HG02798 (cell line): ENCODE results near the gene PCAT6.
"Not testable (repeated sequence)": the region's sequence is repeated elsewhere in the genome, so short reads cannot be mapped to it uniquely, and the experiment has no call there.

Experiments used
- ATAC-seq: cut with Tn5 transposase; IDR thresholded peaks from one replicate; pipeline ENCODE4 v1.9.1; 2021; ENCODE audit warnings: mild to moderate bottlenecking; ENCODE audit not compliant: unreplicated experiment, poor library complexity

PCAT6 gene

DNA sequence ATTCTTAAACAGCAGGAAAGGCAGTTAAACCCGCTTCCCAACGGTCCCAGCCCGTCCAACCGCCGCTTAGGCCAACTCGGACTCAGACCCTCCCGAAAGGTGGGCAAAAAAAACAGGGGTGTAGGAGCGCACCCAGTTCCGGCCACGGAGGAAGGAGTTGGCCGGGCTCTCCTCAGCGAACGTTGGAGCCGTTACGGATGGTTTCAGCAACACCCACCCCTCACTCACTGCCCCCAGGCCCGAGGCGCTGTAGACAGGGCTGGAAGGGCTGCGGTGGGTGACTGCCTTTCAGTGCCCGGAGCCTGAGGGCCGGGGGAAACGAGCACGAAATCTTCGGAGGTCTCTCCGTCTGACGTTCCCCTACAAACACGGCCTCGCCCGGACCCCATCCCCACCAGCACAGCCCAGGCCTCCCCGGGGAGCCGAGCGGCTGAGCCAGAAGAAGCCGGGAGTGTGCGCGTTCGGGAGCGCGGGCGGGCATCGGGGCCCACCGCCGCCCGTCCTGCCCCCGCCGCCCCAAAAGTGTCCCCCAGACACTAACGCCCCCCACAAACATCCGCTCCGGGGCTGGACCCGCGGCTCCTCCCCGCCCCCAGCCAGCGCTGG is 3.8 kb upstream of the PCAT6 start:
- no peak for ATAC-seq

- no peak for ATAC-seq
Measured at GRCh38 chr1:202807451-202807925, 3.3 kb upstream of the PCAT6 start.

GRCh38 chr1:202807926-202808757 is 2.6 kb upstream of the PCAT6 start, which contains the start of gene KDM5B:
Gene KDM5B, minus strand, starts transcription at chr1:202808421. Its CDS starts 116 bp downstream, at chr1:202808305.
- ATAC-seq = no peak

DNA sequence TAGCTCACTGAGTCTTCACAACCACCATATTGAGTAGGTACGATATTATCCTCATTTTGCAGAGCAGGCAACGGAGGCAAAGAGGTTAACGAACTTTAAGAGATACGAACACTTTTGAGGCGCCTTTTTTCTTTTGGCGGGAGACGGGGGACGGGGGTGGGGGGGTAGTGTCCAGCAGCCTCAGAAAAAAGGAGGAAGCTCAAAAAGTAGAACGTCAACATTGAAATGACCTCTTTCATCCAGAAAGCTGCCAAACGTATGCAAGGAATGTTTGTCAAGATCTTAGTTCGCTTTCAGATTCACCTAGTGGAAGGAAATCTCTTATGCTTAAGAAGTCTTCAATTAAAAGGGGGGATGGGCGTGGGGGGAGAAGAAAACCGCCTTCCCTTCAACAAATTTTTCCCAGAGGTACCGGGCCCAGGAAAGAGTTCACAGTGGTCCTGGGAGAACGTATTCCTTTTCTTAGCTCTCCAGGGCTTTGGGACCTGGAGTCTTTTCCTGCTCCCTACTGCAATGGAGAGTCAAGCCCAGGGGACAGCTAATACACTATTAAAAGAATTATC is 1.1 kb upstream of the PCAT6 start:
- ATAC-seq = no peak

DNA sequence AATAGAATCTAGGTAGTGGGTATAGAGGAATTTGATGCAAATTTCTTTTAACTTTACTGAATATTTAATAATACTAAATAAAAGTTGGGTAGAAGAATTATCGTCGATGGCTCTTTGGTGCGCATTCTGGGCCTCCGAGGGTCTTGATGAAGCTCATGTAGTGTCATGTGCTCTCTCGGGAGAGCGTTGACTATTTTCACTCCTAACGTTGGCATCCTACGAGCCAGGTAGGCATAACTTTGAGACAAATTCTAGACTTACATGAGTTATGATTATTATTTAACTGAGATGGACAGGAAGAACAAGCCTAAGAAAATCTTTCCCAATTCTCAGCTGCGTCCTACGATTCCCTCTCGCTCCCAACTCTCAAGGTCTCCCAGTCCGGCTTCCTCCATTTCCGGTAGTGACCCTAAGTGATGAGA is 550 bp upstream of the PCAT6 start:
- ATAC-seq = no peak

- ATAC-seq = no peak
Measured at GRCh38 chr1:202811296-202812175, 782 bp downstream of the PCAT6 start.

DNA sequence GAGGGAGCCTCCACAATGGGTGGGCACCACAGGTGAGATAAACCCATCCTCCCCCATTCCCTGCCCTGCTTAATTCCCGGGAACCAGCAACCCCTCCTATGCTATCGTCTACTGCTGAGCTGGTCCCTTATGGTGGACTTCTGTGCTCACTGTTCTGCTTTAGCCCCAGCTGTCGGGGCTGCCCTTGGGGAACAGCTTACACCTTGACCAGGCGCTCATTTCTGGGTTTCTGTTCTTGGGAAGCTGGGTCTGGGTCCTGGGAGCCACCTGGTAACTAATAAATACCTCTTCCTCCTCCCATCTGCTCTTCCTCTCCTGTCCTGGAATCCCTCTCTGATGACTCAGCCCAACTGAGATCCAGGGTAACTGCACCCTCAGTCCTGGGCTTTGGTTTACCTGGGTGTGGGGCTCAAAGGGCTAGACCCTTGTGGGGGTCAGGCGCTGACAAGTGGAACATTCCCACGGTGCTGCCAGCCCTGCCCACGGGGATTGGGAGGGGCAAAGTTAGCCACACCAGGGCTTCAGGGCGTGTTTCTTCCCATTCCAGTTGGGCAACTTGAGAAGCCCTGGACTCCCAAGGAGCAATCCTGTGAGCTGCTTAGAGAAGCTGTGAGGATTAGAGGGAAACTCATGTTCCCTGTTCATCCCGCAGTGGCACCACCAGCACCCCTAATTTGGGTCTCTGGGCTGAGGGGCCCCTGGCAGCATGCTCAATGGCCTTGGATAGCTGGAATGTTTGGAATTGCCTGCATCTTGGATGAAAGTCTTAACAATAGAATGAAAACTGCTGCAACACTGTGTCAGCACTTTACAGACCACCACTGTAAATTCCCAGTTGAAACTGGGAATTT is 1.6 kb downstream of the PCAT6 start:
- ATAC-seq = no peak

- ATAC-seq = no peak
Measured at GRCh38 chr1:202815120-202815519, 4.4 kb downstream of the PCAT6 start.

- ATAC-seq = no peak
Measured at GRCh38 chr1:202818819-202819218, 8.1 kb downstream of the PCAT6 start.

GRCh38 chr1:202821467-202821866 is 10.7 kb downstream of the PCAT6 start:
- ATAC-seq = no peak

DNA sequence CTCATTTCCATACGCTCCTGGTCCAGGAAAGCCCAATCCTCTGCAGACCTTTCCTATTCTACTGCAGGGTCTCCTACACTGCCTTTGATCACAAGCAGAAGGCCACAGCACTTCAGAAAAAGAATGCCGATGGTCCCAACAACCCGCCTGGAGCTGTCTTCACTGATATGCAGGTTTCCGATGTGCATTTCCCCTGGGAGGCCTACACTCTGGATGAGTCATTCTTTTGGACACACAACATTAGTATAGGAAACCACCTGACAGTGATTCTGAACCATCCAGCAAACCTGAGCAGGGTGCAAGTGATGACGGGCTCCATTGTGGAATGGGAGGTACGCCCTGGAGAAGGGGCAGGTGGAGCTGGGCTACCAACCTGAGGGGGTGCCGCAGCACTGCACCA is 15.0 kb downstream of the PCAT6 start:
- no peak for ATAC-seq

GRCh38 chr1:202829223-202829622 is 18.5 kb downstream of the PCAT6 start:
- ATAC-seq = not testable (repeated sequence)

GRCh38 chr1:202831906-202832305 is 21.2 kb downstream of the PCAT6 start:
- ATAC-seq = no peak

DNA sequence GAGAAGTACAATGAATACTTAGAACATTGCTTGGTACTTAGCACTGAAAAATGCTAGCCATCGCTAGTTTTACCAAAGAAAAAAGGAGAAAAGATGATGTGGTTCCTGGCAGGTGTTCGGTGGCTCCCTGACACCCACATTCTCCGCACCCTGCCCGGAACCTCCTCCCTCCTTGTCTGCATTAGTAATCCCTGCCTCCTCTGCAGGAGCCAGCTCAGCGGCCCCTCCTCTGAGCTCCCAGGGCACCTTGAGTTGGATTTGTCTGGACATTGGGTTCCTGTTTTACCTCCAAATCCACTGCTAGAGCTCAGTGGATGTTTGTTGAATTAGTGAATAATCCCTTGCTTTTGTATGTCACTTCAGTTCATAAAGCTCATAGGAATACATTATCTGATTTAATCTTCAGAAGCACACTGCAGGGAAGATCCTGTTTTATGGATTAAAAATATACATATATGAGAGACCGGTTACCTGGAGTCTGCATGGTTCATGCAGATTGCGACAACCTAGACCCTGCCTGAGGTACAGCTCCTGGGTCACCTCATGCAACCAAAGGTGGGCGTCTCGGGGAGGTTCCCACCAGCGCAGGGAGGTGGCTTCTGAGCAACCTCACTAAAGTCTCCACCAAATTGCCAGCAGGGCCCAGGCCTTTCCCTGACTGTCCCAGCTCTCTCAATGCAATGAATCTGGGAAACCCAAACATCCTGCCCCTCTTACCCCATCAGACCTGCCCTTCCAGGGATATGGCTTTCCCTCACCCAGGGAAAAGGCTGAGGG is 24.2 kb downstream of the PCAT6 start:
- ATAC-seq = no peak

DNA sequence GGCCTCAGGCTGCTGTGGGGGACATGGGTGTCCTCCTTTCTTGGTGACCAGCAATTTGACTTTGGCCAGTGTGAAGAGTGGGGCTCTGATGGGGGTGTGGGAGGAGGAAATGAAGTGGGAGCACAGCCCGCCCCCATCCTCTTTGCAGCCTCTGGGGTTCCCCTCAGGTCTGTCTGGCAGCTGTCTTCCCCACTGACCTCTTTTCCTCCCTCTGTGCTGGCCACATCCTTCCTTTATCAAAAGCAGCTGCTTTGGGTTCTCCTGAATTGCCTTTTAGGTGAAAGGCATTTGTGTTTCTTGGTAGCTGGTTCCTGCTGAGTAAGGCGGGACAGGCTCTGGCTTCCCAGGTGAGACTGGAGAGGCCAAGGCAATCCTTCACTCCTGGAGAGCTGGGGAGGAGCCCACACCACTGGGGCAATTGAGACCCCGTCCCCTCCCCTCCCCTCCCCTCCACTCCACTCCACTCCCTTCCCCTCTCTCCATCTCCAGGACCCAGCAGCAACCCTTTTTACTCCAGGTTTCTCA is 24.9 kb downstream of the PCAT6 start:
- no peak for ATAC-seq

GRCh38 chr1:202836623-202837403 is 26.1 kb downstream of the PCAT6 start:
- ATAC-seq = no peak

- ATAC-seq = no peak
Measured at GRCh38 chr1:202837746-202838262, 27.1 kb downstream of the PCAT6 start.

- no peak for ATAC-seq
Measured at GRCh38 chr1:202843081-202843480, 32.3 kb downstream of the PCAT6 start.
